HG03565 (cell line): ENCODE results near the gene NLGN4X.

Source experiments
- ATAC-seq: cut with Tn5 transposase; IDR thresholded peaks from one replicate; pipeline ENCODE4 v1.9.1; 2021; ENCODE audit warnings: mild to moderate bottlenecking, moderate library complexity; ENCODE audit not compliant: unreplicated experiment

Gene NLGN4X

GRCh38 chrX:5876984-5877596, 351.6 kb downstream of the NLGN4X start:
- ATAC-seq, result no peak

- no peak for ATAC-seq
Measured at GRCh38 chrX:5870238-5870637, 358.4 kb downstream of the NLGN4X start.

DNA sequence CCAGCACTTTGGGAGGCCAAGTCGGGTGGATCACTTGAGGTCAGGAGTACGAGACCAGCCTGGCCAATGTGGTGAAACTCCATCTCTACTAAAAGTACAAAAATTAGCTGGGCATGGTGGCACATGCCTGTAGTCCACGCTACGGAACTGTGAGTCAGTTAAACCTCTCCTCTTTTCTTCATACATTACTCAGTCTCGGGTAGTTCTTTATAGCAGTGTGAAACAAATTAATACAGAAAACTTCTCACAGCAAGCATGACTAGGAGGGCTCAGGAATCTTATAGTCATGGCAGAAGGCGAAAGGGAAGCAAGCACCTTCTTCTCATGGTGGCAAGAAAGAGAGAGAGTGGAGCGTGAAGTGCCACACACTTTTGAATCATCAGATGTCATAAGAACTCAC, 358.9 kb downstream of the NLGN4X start:
- ATAC-seq, result no peak

DNA sequence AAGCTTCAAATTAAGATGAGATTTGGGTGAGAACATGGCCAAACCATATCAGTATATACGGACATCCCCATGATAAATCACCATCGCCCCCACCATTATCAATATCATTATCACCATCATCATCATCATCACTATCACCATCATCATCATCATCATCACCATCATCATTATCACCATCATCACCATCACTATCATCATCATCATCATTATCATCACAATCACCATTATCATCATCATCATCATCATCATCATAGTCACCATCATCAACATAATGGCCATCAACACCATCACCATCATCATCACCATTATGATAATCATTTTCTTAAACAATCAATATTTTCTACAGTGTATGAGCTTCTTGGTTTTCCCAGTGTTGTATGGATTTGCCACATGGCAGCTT, 360.9 kb downstream of the NLGN4X start:
- no peak for ATAC-seq

- no peak for ATAC-seq
Measured at GRCh38 chrX:5857232-5857631, 371.4 kb downstream of the NLGN4X start.

DNA sequence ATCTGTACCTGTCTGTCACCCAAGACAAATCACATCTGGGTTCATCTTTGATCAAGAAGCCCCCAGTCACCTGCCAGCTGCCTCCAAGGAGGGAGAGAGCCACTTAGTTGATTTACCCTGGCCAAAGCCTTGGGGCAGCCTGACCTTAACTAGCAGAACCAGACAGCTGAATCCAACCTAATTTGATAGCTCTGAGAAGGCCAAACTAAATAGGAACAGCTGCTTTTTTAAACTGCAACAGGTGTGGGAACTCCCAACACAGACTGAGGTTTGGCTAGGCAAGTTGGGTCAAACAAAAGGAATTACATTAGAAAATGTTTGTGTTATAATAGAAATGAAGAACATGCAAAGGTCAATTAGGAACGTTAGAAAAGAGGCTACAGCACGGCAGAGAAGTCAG, 375.7 kb downstream of the NLGN4X start:
- ATAC-seq, result no peak

DNA sequence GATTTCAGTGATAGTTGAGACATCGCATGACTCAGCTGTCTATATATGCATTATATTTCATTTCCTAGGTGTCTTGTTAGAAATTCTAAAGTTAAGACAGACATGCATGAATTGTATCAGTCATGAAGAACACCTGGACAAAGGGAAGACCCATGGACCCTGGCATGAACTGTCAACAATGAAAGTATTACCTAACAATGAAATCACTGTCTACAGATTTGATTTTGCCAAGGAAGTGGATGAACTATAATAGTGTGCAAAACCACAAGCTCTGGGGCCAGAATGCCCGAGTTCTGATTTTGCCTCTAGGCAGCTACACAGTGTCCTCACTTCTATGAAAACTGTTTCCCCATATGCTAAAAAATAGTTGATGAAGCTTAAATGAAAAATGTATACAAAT, 386.1 kb downstream of the NLGN4X start:
- no peak for ATAC-seq
